Bladder microvascular endothelial cell (primary cell): ENCODE measurements around the gene RXFP1. TPM values are rescaled to one million over a fixed set of nuclear protein-coding genes. Genes with fewer than 3 reads are reported as not detected.

Source experiments
- total RNA-seq: library from RNA; depleted of rRNA; stranded (reverse); fragments of >200 nt; gene quantifications from 2 replicates; pipeline ENCODE4 v1.2.3, GENCODE V29; 2014

Gene RXFP1
- not detected in 2 replicates for total RNA-seq

GRCh38 chr4:158521484-158522088, at the start of gene RXFP1:
Gene RXFP1, plus strand, starts transcription at chr4:158521882. Its CDS starts 95 bp downstream, at chr4:158521977.

GRCh38 chr4:158671665-158671914, 149.9 kb downstream of the RXFP1 start, which contains the start of gene C4orf46:
Gene C4orf46, minus strand, starts transcription at chr4:158671887. Its CDS starts 86 bp downstream, at chr4:158671801.

GRCh38 chr4:158671915-158672806, 150.5 kb downstream of the RXFP1 start, which contains the start of gene ETFDH:
Gene ETFDH, plus strand, starts transcription at chr4:158672296. Its CDS starts 161 bp downstream, at chr4:158672457.

Other genes with a start within 250 kb of the RXFP1 start
- gene C4orf46, start 150.0 kb downstream of the RXFP1 start, total RNA-seq, result 7.1 and 12.1 TPM in 2 replicates
- gene ETFDH, start 150.4 kb downstream of the RXFP1 start, total RNA-seq, result 13.1 and 21.3 TPM in 2 replicates
- gene PPID, start 201.5 kb downstream of the RXFP1 start, total RNA-seq, result 15.7 and 32.0 TPM in 2 replicates
- 28.3 and 41.4 TPM in 2 replicates for gene FNIP2, start 247.1 kb downstream of the RXFP1 start, total RNA-seq